GM18909 (cell line): ENCODE data around the gene SLC9A5.

Experiments used
- ATAC-seq: cut with Tn5 transposase; IDR thresholded peaks from one replicate; pipeline ENCODE4 v1.9.1; 2021; ENCODE audit warnings: mild to moderate bottlenecking; ENCODE audit not compliant: unreplicated experiment, poor library complexity

The SLC9A5 gene

GRCh38 chr16:67248401-67249177 lies at the start of gene SLC9A5:
Gene SLC9A5 (plus strand): TSS chr16:67248979. CDS start chr16:67249015, 36 bp downstream.
- ATAC-seq, result no peak

- no peak for ATAC-seq
Observed at GRCh38 chr16:67199011-67199807, 49.6 kb upstream of the SLC9A5 start, which contains the start of gene ELMO3. Gene ELMO3 (plus strand): TSS chr16:67199131. CDS start chr16:67199327, 196 bp downstream.

GRCh38 chr16:67199808-67200198 lies 49.0 kb upstream of the SLC9A5 start:
- ATAC-seq, result no peak

GRCh38 chr16:67200491-67200890 lies 48.3 kb upstream of the SLC9A5 start:
- no peak for ATAC-seq

- ATAC-seq, result no peak
Observed at GRCh38 chr16:67201411-67202345, 47.1 kb upstream of the SLC9A5 start.

- ATAC-seq, result no peak
Observed at GRCh38 chr16:67202426-67202825, 46.4 kb upstream of the SLC9A5 start.

GRCh38 chr16:67202956-67203493 lies 45.8 kb upstream of the SLC9A5 start:
- no peak for ATAC-seq

- no peak for ATAC-seq
Observed at GRCh38 chr16:67204076-67204475, 44.7 kb upstream of the SLC9A5 start.

- ATAC-seq, result no peak
Observed at GRCh38 chr16:67206129-67206837, 42.5 kb upstream of the SLC9A5 start.

- ATAC-seq, result no peak
Observed at GRCh38 chr16:67206838-67207248, 41.9 kb upstream of the SLC9A5 start.

GRCh38 chr16:67207249-67208091 lies 41.3 kb upstream of the SLC9A5 start:
- ATAC-seq, result no peak

GRCh38 chr16:67208154-67208896 lies 40.5 kb upstream of the SLC9A5 start:
- no peak for ATAC-seq

- ATAC-seq, result no peak
Observed at GRCh38 chr16:67209565-67209964, 39.2 kb upstream of the SLC9A5 start.

- ATAC-seq, result no peak
Observed at GRCh38 chr16:67210069-67210937, 38.5 kb upstream of the SLC9A5 start.

- no peak for ATAC-seq
Observed at GRCh38 chr16:67211674-67212073, 37.1 kb upstream of the SLC9A5 start.

GRCh38 chr16:67212766-67213165 lies 36.0 kb upstream of the SLC9A5 start:
- ATAC-seq, result no peak
